ENCODE measurements around the gene ISG15.

ISG15 gene

DNA sequence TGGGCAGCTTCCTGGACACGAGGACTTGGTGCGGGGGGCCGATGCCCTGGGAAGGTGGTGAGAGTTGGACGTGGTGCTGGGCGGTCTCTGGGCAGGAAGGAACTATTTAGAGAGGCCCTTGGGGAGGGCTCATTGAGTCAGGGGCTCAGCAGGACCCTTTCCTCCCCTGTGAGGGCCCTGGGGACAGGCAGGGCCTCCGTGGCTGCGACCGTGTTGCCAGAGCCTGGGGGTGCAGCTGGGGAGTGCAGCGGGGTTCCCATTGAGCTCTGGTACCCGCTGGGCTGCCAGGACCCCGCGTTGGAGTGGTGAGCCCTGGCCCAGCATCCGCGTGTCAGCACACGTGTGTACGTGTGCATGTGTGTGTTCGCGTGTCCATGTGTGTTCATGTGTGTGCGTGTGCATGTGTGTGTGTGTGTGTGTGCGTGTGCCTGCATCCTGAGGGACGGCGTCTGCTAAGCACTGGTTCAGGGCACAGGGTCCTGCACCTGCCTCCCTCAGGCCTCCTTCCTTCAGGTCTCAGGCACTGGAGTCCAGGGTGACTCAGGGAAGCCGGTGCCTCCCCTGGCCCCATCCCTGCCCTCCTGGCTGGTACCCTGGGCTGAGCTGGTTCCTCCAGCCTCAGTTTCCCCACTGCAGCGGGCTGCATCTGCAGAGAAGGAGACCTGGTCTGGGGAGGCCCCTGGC, 50.1 kb downstream of the ISG15 start:
- no peak for DNase-seq
